ENCODE measurements around the gene SERPIND1.

DNA sequence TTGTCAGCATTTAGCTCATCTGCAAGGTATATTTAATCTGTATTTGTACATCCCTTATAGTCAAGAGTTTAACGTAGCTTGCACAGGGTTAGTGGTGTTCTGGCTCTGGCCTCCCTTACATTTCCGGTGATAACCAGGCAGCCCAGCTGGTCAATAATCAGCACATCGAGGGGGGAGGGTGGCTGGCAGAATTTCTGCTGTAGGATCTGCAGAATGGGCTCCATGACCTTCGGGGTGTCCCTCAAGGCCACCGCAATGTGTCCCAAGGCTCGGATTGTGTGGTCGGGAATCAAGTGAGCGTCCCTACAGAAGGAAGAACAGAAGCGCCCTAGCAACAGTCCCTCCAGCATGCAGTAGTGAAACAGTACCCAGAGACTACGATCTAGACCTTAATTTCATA is 25.1 kb downstream of the SERPIND1 start:
- TF ChIP-seq, protein P1, sequence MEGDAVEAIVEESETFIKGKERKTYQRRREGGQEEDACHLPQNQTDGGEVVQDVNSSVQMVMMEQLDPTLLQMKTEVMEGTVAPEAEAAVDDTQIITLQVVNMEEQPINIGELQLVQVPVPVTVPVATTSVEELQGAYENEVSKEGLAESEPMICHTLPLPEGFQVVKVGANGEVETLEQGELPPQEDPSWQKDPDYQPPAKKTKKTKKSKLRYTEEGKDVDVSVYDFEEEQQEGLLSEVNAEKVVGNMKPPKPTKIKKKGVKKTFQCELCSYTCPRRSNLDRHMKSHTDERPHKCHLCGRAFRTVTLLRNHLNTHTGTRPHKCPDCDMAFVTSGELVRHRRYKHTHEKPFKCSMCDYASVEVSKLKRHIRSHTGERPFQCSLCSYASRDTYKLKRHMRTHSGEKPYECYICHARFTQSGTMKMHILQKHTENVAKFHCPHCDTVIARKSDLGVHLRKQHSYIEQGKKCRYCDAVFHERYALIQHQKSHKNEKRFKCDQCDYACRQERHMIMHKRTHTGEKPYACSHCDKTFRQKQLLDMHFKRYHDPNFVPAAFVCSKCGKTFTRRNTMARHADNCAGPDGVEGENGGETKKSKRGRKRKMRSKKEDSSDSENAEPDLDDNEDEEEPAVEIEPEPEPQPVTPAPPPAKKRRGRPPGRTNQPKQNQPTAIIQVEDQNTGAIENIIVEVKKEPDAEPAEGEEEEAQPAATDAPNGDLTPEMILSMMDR (IDR thresholded peaks at IDR 0.05): no peak
- no peak for TF ChIP-seq POLR2A (IDR thresholded peaks at IDR 0.05)
- no peak for TF ChIP-seq POLR2AphosphoS5 (IDR thresholded peaks at IDR 0.05)

Measured in breast epithelium (tissue), 3 donors.